Right lung (tissue), 5 donors: ENCODE data around the gene XRRA1. TPM values are rescaled to one million over a fixed set of nuclear protein-coding genes. Genes with fewer than 3 reads are reported as not detected.
"Not testable (repeated sequence)": the region's sequence is repeated elsewhere in the genome, so short reads cannot be mapped to it uniquely, and the experiment has no call there.

Experiments
- DNase-seq, 2 donors: peaks; one replicate each; pipeline ENCODE4 v3.0.0-alpha.2; 2013
- polyA plus RNA-seq, 5 donors: library from polyadenylated mRNA; unstranded; fragments of 120-200 nt; gene quantifications; one replicate each; pipeline versions ENCODE4 v1.2.1 to v1.2.3, GENCODE V29; 2013; ENCODE audit warnings: inconsistent platforms in 1 of 5, low replicate concordance in 1 of 5; ENCODE audit not compliant: insufficient read length in 5 of 5, insufficient read depth in 1 of 5

XRRA1 gene
- polyA plus RNA-seq, 5 donors, result 13.0 to 19.3 (median 17.5) TPM

DNA sequence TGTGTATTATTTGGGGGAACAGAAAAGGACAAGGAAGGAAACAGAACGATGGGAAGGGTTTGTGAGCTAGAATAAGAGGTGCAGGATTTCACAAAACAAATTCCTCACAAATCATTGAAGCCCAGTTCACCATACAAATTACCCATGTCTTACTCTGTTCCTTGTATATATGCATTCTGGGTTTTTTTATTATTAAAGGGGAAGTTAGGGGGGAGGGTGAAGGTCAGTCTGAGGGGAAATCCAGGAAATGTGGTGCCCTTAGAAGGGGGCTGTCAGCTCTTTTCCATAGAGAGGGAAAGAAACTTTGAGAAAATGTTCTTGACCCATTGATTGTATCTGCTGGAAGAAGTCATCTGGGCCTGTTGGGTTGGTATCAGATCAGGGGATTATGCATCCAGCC lies 109.4 kb downstream of the XRRA1 start:
- no peak for DNase-seq

DNA sequence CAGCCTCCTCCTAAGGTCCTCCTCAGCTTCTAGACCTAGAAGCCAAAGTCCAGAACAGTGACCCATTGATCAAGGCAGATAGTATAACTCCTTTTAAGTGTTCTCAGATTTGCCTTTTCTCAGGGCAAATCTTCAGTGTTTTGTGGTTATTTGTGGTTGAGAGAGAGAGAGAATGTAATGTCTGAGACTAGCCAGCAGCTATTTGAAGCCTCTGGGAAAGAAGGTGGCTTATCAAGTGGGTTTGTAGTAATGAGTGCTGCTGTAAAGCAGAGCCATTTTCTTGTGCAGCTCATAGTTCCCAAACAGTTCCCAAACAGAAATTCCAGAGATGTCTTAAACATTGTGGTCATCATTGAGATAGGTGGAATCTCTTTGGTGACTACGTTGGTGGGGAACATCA lies 110.7 kb downstream of the XRRA1 start:
- DNase-seq, result no peak

DNA sequence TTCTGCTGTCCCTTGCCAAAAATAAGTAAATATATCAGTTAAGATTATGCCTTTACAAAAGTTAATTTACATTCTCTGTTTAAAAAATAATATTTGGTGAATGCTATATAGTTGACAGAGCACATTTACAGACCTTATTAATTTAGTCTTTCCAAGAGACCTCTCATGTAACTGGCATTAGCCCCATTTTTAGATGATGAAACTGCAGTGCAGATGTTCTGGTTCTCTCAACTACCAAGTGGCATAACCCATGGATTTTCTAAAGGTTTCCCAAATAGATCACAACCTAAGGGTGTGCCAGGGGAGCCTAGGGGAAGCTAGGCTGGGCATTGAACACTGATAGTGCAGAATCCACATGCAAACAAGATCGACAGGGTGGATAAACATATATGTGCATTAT lies 111.7 kb downstream of the XRRA1 start:
- no peak for DNase-seq

DNA sequence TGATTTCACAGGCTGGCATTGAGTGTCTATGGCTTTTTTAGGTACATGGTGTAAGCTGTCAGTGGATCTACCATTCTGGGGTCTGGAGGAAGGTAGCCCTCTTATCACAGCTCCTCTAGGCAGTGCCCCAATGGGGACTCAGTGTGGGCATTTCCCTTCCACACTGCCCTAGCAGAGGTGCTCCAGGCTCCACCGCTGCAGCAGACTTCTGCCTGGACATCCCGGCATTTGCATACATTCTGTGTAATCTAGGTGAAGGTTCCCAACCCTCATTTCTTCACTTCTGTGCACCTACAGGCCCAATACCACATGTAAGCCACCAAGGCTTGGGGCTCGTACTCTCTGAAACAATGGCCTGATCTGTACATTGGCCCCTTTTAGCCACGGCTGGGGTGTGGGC lies 122.0 kb downstream of the XRRA1 start:
- no peak for DNase-seq

DNA sequence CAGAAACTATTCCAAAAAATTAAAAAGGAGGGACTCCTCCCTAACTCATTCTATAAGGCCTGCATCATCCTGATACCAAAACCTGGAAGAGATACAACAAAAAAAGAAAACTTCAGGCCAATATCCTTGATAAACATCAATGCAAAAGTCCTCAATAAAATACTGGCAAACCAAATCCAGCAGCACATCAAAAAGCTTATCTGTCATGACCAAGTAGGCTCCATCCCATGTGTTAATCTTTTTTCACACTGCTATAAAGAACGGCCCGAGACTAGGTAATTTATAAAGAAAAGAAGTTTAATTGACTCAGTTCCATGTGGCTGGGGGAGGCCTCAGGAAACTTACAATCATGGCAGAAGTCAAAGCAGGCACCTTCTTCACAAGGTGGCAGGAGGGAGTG lies 123.3 kb downstream of the XRRA1 start:
- not testable (repeated sequence) for DNase-seq

DNA sequence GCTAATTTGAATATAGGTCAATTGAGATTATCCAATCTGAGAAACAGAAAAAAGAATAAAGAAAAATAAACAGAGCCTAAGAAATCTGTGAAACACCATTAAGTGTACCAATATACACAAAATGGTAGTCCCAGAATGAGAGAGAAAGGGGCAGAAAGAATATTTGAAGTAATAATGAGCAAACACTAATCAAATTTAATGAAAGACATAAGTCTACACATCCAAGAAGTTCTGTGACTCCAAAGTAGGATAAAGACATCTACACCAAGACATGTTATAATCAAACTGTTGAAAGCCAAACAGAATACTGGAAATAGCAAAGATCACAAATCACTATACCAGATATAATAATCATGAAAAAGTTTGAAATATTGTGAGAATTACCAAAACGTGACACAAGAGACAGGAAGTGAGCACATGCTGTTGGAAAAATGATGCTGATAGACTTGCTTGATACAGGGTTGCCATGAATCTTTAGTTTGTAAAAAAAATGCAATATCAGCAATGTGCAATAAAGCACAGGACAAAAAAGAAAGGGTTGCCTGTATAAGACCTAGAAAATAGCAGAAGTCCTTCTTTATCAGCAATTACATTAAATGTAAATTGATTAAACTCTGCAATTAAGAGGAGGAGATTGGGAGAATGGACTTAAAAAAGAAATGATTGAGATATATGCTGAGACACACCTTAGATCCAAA lies 124.5 kb downstream of the XRRA1 start:
- DNase-seq, result no peak

DNA sequence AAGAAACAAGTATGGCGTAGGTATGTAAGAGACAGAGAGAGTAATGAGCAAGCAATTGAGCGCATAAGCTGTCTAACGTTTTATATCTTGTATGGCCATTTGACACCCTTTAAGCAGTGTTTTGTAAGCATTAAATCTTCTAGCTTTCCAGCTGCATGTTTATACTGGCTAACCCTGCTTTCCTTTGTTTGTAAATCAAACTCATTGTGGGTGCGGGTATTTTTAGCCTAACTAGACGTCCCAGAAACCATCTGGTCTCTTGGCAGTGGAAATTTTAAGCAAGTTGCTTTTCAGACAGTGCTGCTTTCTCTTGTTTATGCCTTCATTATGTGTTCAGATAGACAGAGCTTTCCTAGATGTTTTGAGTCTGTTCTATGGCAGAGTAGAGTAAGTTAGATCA lies 126.7 kb downstream of the XRRA1 start:
- peak; percentile 65 to 66 for DNase-seq

DNA sequence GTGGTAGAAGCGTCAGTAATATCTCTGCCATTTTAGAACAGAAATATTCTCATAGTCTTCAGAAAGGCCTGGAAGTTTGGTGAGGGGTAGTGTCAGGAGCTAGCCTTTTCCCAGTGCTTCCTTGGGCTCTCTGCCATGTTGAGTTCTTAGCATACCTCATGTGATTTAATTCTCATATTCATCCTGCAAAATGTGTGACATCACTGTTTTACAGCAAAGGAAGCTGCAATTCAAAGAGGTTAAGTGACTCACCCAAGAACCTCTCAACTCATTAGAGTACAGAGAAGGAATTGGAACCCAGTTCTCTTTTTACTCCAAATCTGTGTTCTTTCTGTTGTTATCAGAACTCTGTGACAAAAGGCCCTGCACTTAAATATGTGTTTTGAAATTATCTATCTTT lies 128.1 kb downstream of the XRRA1 start:
- DNase-seq, result no peak

DNA sequence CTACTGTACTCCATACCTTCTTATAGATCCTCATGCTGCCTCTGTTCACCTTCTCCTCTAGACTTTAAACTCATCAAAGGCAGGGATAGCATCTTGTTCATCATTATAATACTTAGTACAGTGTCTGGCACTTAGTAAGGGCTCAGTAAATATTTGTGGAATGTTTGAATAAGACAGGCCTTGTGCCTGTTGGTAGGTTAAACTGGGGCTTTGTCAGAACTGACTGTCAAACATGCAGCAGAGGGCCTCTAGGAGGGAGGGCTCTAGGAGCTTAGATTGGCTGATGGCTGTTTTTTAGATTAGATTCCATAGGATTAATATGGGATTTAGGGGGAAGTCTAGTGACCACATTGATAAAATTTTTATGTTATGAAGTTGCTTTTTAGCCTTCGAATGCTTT lies 129.5 kb downstream of the XRRA1 start:
- no peak for DNase-seq

DNA sequence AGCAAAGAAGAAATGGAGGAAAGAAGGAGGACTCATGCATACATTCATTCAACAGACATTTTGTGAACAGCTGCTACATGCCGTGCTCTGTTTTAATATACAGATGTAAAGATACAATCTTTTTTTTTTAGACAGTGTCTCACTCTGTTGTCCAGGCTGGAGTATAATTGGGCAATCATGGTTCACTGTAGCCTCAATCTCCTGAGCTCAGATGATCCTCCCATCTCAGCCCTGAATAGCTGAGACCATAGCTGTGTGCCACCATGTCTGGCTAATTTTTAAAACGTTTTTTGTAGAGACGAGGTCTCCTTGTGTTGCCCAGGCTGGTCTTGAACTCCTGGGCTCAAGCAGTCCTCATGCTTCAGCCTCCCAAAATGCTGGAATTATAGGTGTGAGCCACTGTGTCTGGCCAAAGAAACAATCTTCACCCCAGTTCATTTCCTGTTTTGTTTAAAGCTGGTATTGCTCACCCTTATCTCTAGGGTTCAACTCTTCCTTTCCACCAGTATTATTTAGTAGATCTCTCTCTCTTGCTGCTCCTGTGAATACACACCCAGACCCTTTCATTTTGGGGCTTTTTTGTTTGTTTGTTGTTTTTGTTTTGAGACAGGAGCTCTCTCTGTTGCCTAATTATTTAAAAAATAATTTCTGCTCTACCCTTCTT lies 130.5 kb downstream of the XRRA1 start:
- DNase-seq, result no peak

DNA sequence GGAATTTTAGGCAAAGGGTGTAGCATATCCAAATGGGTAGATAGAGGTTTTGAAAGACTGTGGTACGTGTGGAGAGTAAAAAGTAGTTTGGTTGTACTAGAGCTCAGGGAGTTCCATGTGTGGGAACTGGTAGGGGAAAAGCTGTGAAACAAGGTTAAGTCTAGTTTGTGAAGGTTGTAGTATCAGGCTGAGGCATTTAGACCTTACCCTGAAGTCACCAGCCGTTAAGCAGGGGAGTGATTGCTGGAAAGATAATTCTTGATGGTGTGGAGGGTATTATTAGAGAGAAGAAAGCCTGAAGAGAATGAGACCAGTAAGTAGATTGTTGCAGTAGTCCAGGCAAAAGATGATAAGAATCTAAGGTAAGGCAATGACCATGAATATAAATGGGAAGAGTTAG lies 132.2 kb downstream of the XRRA1 start:
- no peak for DNase-seq

DNA sequence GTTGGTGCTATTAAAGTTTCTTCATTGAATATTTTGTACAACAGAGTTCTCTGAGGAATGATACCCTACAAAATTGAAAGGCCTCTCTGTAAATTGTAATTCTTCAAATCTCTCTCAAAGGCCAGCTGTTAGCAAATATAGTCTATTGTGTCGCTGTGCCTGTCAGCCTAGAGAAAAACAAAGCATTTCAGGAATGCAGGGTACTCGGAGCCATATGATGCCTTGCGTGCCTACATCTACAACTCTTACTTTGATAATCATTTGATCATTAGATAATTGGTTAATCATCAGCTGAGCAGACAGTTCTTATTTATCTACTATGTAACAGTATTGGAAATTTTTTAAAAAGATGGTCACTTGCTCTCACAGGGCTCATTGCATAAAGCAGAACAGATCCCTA lies 132.9 kb downstream of the XRRA1 start:
- DNase-seq, result no peak

DNA sequence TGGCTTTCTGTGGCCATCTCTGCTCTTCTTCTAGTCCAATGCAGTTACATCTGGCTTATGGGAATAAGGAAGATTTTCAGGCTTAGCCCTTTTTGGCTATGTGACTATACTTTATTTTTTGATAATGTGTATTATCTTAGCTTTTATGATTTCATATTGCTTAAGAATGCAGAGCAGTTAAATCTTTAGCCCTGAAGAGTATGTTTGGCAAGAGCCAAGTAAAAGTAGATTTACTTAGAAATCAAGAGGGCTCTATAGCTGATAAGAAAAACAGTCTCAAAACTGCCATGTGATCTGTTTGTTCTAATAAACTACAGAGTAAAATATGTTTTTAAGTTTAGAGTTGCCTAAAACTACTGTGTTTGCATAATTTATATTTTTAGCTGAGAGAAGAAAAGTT lies 139.1 kb downstream of the XRRA1 start:
- peak in 1 of 2 donors; percentile 18 for DNase-seq

DNA sequence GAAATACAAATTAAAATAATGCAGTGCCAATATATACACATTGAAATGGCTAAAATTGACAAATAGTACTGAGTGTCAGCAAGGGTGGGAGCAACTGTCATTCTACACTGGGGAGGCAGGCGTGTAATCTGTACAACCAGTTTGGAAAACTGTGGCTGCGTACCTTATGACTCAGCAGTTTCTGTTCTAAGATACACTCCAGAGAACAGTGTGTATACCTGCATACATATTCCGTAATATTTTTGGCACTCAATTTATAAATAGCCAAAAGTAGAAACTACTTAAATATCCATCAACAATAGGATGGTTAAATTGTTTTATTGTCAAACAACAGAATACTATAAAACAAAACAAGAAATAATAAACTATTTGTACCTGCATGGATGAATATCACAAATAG lies 142.6 kb downstream of the XRRA1 start:
- no peak for DNase-seq

DNA sequence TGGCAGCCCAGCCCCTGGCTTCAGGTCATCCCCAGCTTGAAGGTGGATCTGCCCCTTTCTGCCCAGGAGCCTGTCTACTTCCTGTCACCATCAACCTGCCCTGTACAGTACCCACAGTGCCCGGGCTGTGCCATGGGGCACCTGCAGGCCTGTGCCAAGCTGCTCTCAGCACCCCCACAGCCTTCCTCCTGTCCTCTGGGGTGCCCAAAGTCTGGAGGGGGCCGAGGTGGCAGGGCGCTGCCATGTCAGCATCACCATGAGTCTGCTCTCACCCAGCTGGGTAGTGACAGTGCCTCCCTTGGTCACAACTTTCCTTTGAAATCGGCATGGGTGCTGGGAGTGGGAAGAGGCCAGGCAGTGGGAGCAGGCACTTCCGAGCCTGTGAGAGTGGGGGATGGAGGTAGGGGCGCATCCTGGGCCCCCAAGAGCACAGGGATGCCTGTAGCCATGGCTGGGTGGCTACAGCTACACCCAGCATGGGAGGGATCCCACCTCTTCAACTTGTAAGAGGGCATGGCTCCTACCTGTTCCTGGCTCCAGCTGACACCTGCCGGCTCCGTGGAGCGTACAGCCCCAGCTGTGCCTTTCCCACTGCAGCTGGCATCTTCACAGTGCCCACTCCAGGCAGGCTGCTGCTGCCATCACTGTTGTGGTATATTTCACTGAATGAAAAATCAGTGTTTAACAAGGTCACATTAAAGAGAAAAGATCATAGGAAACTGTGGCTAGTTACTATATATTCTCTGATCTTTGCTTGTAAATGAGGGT lies 157.4 kb downstream of the XRRA1 start:
- no peak for DNase-seq

Other genes with a start within 250 kb of the XRRA1 start
- gene CHRDL2, start 217.7 kb downstream of the XRRA1 start, polyA plus RNA-seq, result under 1 TPM; 0.26 to 0.73 (median 0.58) TPM
- gene RNF169, start 200.2 kb downstream of the XRRA1 start, polyA plus RNA-seq, result 10 to 100 TPM; 14.6 to 23.5 (median 21.6) TPM
- gene SPCS2, start 175 bp upstream of the XRRA1 start, polyA plus RNA-seq, result 100 to 1,000 TPM; 163 to 210 (median 199) TPM
- 10 to 100 TPM; 11.6 to 16.1 (median 14.3) TPM for gene NEU3, start 39.8 kb upstream of the XRRA1 start, polyA plus RNA-seq
- under 1 TPM; 0.03 to 0.09 (median 0.04) TPM for gene OR2AT4, start 147.8 kb upstream of the XRRA1 start, polyA plus RNA-seq
- gene SLCO2B1, start 202.0 kb upstream of the XRRA1 start, polyA plus RNA-seq, result 10 to 100 TPM; 22.4 to 34.3 (median 24.5) TPM